GM19023 (cell line): Measurements from ENCODE around the gene PHF21A.
"Not testable (repeated sequence)": the region's sequence is repeated elsewhere in the genome, so short reads cannot be mapped to it uniquely, and the experiment has no call there.

Experiments used
- ATAC-seq: cut with Tn5 transposase; IDR thresholded peaks from one replicate; pipeline ENCODE4 v1.9.1; 2021; ENCODE audit warnings: mild to moderate bottlenecking, moderate library complexity; ENCODE audit not compliant: unreplicated experiment

PHF21A gene

GRCh38 chr11:45988921-45989320 lies 132.3 kb downstream of the PHF21A start:
- ATAC-seq, result no peak

- no peak for ATAC-seq
Observed at GRCh38 chr11:45985212-45985611, 136.0 kb downstream of the PHF21A start.

- ATAC-seq, result no peak
Observed at GRCh38 chr11:45984192-45984591, 137.1 kb downstream of the PHF21A start.

GRCh38 chr11:45983471-45983845 lies 137.8 kb downstream of the PHF21A start:
- ATAC-seq, result no peak

GRCh38 chr11:45982656-45983470 lies 138.4 kb downstream of the PHF21A start:
- no peak for ATAC-seq

GRCh38 chr11:45981826-45982225 lies 139.4 kb downstream of the PHF21A start:
- ATAC-seq, result not testable (repeated sequence)

- ATAC-seq, result no peak
Observed at GRCh38 chr11:45974806-45975205, 146.4 kb downstream of the PHF21A start.

- no peak for ATAC-seq
Observed at GRCh38 chr11:45973601-45974000, 147.7 kb downstream of the PHF21A start.

GRCh38 chr11:45968901-45969300 lies 152.4 kb downstream of the PHF21A start:
- no peak for ATAC-seq

GRCh38 chr11:45967506-45967905 lies 153.7 kb downstream of the PHF21A start:
- no peak for ATAC-seq

GRCh38 chr11:45964911-45965389 lies 156.3 kb downstream of the PHF21A start:
- peak; percentile 76 for ATAC-seq

- no peak for ATAC-seq
Observed at GRCh38 chr11:45961751-45962240, 159.5 kb downstream of the PHF21A start.

- ATAC-seq, result no peak
Observed at GRCh38 chr11:45960387-45961095, 160.7 kb downstream of the PHF21A start.

GRCh38 chr11:45959851-45960250 lies 161.4 kb downstream of the PHF21A start:
- no peak for ATAC-seq

GRCh38 chr11:45949992-45950407 lies 171.3 kb downstream of the PHF21A start:
- ATAC-seq, result no peak

- ATAC-seq, result no peak
Observed at GRCh38 chr11:45948356-45948755, 172.9 kb downstream of the PHF21A start.

GRCh38 chr11:45947885-45948284 lies 173.4 kb downstream of the PHF21A start:
- no peak for ATAC-seq

GRCh38 chr11:45945397-45945999 lies 175.8 kb downstream of the PHF21A start:
- ATAC-seq, result no peak

- ATAC-seq, result no peak
Observed at GRCh38 chr11:45942381-45942780, 178.9 kb downstream of the PHF21A start.

GRCh38 chr11:45941285-45941684 lies 180.0 kb downstream of the PHF21A start:
- no peak for ATAC-seq

- no peak for ATAC-seq
Observed at GRCh38 chr11:45939836-45940235, 181.4 kb downstream of the PHF21A start.
